Gastrocnemius medialis (tissue), 4 donors: ENCODE data around the gene FBXL17.

Experiments used
- POLR2A ChIP-seq, 2 donors: fragments of 450-650 bp; IDR thresholded peaks; one replicate each; pipeline ENCODE4 v1.6.1; 2017; ENCODE audit warnings: antibody characterized with exemption in 2 of 2, mild to moderate bottlenecking in 2 of 2, moderate library complexity in 2 of 2
- TF ChIP-seq, protein P1 (sequence below), 5 experiments: fragments of 450-650 bp in 3 of 5; fragments of 200-600 bp in 2 of 5; sonication (generic) in 2 of 5; IDR thresholded peaks in 4 of 5; conservative IDR thresholded peaks in 1 of 5; 1 replicate in 4 of 5; 2 replicates in 1 of 5; pipeline ENCODE4 v1.5.1; 2016 to 2019; ENCODE audit warnings: antibody characterized with exemption in 5 of 5, mild to moderate bottlenecking in 3 of 5, moderate library complexity in 3 of 5

DNA sequence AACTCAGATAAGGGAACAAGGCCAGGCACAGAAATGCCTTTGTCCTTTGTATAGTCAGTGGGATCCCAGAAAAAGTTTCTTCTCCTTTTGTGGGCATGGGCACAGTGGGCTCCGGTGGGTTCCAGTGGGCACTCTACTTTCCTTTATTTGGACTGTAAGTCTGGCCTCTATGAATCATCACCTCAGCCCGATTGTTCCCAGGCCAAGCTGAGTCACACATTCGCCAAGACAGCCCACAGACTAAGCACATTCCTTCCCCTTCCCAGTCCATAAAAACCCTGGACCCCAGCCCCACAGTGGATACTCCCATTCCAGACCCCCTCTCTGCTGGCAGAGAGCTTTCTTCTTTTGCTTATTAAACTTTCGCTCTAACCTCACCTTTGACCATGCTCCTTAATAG is 165.0 kb downstream of the FBXL17 start:
- TF ChIP-seq, protein P1, sequence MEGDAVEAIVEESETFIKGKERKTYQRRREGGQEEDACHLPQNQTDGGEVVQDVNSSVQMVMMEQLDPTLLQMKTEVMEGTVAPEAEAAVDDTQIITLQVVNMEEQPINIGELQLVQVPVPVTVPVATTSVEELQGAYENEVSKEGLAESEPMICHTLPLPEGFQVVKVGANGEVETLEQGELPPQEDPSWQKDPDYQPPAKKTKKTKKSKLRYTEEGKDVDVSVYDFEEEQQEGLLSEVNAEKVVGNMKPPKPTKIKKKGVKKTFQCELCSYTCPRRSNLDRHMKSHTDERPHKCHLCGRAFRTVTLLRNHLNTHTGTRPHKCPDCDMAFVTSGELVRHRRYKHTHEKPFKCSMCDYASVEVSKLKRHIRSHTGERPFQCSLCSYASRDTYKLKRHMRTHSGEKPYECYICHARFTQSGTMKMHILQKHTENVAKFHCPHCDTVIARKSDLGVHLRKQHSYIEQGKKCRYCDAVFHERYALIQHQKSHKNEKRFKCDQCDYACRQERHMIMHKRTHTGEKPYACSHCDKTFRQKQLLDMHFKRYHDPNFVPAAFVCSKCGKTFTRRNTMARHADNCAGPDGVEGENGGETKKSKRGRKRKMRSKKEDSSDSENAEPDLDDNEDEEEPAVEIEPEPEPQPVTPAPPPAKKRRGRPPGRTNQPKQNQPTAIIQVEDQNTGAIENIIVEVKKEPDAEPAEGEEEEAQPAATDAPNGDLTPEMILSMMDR (IDR thresholded peaks at IDR 0.05 in 4 of 5, conservative IDR thresholded peaks at IDR 0.05 in 1 of 5): no peak
- TF ChIP-seq POLR2A (IDR thresholded peaks at IDR 0.05): no peak
